ENCODE measurements around the gene ELOB. TPM values are rescaled to one million over a fixed set of nuclear protein-coding genes. Genes with fewer than 3 reads are reported as not detected.

Gene ELOB
- total RNA-seq, 2 donors from 2014 or later = 264 to 272 TPM

GRCh38 chr16:2745116-2745890 is 31.8 kb downstream of the ELOB start:
- Histone ChIP-seq H3K36me3 (ENCODE audit: control insufficient read depth, insufficient read depth, low read length) (no peaks in the 10 kb centered on the region), H3K9ac (ENCODE audit: extremely low read depth, low read length, poor library complexity, severe bottlenecking) (no peak overlapping the region), H3K4me1 (ENCODE audit: control insufficient read depth, insufficient read depth, low read length) (no peaks in the 10 kb centered on the region), H3K27ac (ENCODE audit: low read depth, low read length) (no peak overlapping the region), H3K9me3 (ENCODE audit: control insufficient read depth, low read length) (no peaks in the 10 kb centered on the region), H3K27me3 (ENCODE audit: control insufficient read depth, insufficient read depth, low read length, poor library complexity, severe bottlenecking) (no peaks in the 10 kb centered on the region), H3K4me3 (ENCODE audit: low read length) (no peak overlapping the region)
- H3K36me3 Mint-ChIP-seq (ENCODE audit: low read depth) = peaks cover 11% of the 10 kb centered on the region
- no peaks in the 10 kb centered on the region for H3K27me3 Mint-ChIP-seq (ENCODE audit: insufficient read depth)
- H3K4me3 Mint-ChIP-seq = no peak overlapping the region
- H3K4me1 Mint-ChIP-seq = peaks cover 2% of the 10 kb centered on the region
- no peaks in the 10 kb centered on the region for H3K9me3 Mint-ChIP-seq
- TF ChIP-seq, protein P1, sequence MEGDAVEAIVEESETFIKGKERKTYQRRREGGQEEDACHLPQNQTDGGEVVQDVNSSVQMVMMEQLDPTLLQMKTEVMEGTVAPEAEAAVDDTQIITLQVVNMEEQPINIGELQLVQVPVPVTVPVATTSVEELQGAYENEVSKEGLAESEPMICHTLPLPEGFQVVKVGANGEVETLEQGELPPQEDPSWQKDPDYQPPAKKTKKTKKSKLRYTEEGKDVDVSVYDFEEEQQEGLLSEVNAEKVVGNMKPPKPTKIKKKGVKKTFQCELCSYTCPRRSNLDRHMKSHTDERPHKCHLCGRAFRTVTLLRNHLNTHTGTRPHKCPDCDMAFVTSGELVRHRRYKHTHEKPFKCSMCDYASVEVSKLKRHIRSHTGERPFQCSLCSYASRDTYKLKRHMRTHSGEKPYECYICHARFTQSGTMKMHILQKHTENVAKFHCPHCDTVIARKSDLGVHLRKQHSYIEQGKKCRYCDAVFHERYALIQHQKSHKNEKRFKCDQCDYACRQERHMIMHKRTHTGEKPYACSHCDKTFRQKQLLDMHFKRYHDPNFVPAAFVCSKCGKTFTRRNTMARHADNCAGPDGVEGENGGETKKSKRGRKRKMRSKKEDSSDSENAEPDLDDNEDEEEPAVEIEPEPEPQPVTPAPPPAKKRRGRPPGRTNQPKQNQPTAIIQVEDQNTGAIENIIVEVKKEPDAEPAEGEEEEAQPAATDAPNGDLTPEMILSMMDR (conservative IDR thresholded peaks at IDR 0.05) = no peak
- no peak for DNase-seq
- 81 to 87% methylated on average over 12 to 15 of the region's 15 CpGs for WGBS, 2 experiments (ENCODE audit: insufficient coverage in 1 of 2, insufficient read length in 1 of 2)
- no peak overlapping the region for H3K27ac Mint-ChIP-seq

DNA sequence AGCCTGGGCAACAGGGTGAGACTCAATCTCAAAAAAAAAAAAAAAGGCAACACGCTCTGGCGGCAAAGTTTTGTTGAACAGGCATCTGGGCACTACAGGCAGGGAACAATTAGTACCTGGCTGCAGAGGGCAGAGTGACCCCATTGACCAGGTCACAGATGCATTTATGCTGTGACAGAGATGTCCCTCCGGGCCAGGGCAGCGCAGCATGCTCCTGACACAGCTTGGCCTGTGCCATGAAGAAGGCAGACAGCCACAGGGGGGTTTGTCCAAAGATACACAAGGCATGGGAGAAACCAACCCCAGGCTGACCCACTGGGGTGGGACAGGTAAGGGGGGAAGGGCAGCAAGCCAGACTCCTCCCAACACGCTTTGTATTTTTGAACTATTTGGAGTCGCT is 32.4 kb downstream of the ELOB start:
- H3K4me3 ChIP-seq (ENCODE audit: low read length) = no peak overlapping the region
- TF ChIP-seq, protein P1 (conservative IDR thresholded peaks at IDR 0.05) = no peak
- peaks cover 2% of the 10 kb centered on the region for H3K4me1 Mint-ChIP-seq
- no peaks in the 10 kb centered on the region for H3K9me3 Mint-ChIP-seq
- no peak overlapping the region for H3K27ac Mint-ChIP-seq
- no peaks in the 10 kb centered on the region for H3K27me3 Mint-ChIP-seq (ENCODE audit: insufficient read depth)
- whole genome bisulfite sequencing, 2 experiments (ENCODE audit: insufficient coverage in 1 of 2, insufficient read length in 1 of 2) = 90 to 95% methylated on average over 5 to 6 of the region's 6 CpGs
- H3K36me3 ChIP-seq (ENCODE audit: control insufficient read depth, insufficient read depth, low read length) = no peaks in the 10 kb centered on the region
- no peak overlapping the region for H3K9ac ChIP-seq (ENCODE audit: extremely low read depth, low read length, poor library complexity, severe bottlenecking)
- H3K27me3 ChIP-seq (ENCODE audit: control insufficient read depth, insufficient read depth, low read length, poor library complexity, severe bottlenecking) = no peaks in the 10 kb centered on the region
- peaks cover 6% of the 10 kb centered on the region for H3K36me3 Mint-ChIP-seq (ENCODE audit: low read depth)
- no peak overlapping the region for H3K4me3 Mint-ChIP-seq
- H3K9me3 ChIP-seq (ENCODE audit: control insufficient read depth, low read length) = no peaks in the 10 kb centered on the region
- no peaks in the 10 kb centered on the region for H3K4me1 ChIP-seq (ENCODE audit: control insufficient read depth, insufficient read depth, low read length)
- no peak for DNase-seq
- no peak overlapping the region for H3K27ac ChIP-seq (ENCODE audit: low read depth, low read length)

DNA sequence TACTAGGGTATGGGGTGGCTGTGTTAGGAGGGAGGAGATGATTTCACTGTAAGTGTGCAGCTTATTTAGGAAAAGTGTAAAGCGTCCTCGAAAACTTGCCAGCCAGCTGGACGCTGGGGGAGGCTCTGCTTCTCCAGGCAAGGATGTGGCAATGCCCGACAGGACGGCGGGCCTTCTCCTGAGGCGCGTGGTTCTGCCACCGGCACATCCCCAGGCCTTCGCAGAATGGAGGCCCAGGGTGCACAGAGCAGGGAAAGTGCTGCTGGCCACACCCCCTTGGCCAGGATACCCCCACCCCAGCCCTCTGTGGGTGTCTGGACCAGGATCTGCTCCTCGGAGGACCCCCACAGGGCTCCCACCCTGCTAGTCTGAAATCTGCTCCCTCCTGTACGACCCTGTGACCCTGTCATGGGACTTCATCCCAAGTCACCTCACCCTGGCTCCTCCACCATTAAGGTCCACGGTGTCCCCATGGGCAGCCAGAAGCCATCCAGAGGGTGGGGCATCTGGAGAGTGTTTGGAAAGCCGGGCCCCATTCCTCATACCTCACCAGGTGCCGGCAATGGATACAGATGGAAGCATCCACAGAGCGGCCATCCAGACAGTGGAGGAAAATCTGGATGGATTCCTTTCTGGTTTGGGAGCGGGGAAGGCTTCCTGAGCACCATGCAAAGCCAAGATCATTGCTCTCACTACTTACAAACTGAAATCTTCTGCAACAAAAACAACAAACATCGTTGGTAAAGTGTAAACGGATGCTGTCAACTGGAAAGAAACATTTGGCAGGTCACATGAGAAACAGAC is 33.9 kb downstream of the ELOB start:
- Histone ChIP-seq H3K9me3 (ENCODE audit: control insufficient read depth, low read length) (no peaks in the 10 kb centered on the region), H3K4me3 (ENCODE audit: low read length) (no peak overlapping the region), H3K4me1 (ENCODE audit: control insufficient read depth, insufficient read depth, low read length) (no peaks in the 10 kb centered on the region), H3K27ac (ENCODE audit: low read depth, low read length) (no peak overlapping the region), H3K9ac (ENCODE audit: extremely low read depth, low read length, poor library complexity, severe bottlenecking) (no peak overlapping the region), H3K36me3 (ENCODE audit: control insufficient read depth, insufficient read depth, low read length) (no peaks in the 10 kb centered on the region), H3K27me3 (ENCODE audit: control insufficient read depth, insufficient read depth, low read length, poor library complexity, severe bottlenecking) (no peaks in the 10 kb centered on the region)
- Mint-ChIP-seq H3K27ac (no peak overlapping the region), H3K4me1 (peaks cover 2% of the 10 kb centered on the region), H3K36me3 (ENCODE audit: low read depth) (no peaks in the 10 kb centered on the region), H3K27me3 (ENCODE audit: insufficient read depth) (no peaks in the 10 kb centered on the region), H3K9me3 (no peaks in the 10 kb centered on the region), H3K4me3 (no peak overlapping the region)
- 92 to 94% methylated on average over 8 to 19 of the region's 19 CpGs for WGBS, 2 experiments (ENCODE audit: insufficient coverage in 1 of 2, insufficient read length in 1 of 2)
- DNase-seq = no peak
- TF ChIP-seq, protein P1 (conservative IDR thresholded peaks at IDR 0.05) = no peak

All from endodermal cell (in vitro differentiated cells).